Urothelium cell line (cell line): ENCODE measurements around the gene KRT78.
"Not testable (repeated sequence)": the region's sequence is repeated elsewhere in the genome, so short reads cannot be mapped to it uniquely, and the experiment has no call there.

ENCODE experiments used
- DNase-seq: peaks from one replicate; pipeline ENCODE4 v3.0.0; 2011; ENCODE audit warnings: low spot score, mixed read lengths
- FAIRE-seq: peaks from 2 replicates; lab custom pipeline; 2011; peaks lifted over from hg19 to GRCh38; lab: Jason Lieb, UNC

Gene KRT78

DNA sequence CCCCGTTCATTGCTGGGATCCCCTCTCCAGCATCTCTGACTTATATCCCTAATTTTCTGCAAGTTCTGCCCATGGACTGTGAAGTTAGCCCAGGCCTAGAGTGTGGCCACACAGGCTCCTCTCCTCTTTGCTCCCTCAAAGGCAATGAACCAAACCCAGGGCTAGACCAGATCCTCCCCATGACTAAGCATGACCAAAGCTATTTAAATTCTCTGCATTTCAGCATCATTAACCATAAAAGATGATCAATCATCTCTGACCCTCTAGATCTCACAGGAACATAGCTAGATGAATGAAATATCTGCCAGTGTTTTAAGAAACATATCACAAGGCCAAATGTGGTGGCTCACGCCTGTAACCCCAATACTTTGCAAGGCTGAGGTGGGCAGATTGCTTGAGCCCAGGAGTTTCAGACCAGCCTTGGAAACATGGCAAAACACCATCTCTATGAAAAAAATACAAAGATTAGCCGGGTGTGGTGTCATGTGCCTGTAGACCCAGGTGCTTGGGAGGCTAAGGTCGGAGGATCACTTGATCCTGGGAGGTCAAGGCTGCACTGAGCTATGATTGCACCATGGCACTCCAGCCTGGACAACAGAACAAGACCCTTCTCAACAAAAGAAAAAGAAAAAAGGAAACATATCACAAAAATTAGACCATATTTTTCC is 50.7 kb downstream of the KRT78 start:
- FAIRE-seq (no peak), DNase-seq (no peak)

DNA sequence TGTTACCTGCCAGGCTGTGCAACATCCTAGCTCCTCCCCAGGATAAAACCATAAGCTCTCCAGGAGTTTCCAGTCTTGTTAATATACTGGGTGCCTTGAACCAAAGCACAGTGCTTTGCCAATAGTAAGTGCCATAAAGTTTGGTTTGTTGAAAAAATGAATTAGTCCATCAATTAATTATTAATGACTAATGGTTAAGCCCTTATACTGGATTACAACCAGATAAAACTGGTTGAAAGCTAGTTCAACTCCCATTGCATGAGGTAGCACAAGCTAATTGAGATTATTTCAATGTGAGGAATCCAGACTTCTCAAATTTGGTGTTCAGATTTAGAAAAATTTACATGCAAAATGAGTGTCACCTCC is 51.3 kb downstream of the KRT78 start:
- FAIRE-seq (no peak), DNase-seq (no peak)

DNA sequence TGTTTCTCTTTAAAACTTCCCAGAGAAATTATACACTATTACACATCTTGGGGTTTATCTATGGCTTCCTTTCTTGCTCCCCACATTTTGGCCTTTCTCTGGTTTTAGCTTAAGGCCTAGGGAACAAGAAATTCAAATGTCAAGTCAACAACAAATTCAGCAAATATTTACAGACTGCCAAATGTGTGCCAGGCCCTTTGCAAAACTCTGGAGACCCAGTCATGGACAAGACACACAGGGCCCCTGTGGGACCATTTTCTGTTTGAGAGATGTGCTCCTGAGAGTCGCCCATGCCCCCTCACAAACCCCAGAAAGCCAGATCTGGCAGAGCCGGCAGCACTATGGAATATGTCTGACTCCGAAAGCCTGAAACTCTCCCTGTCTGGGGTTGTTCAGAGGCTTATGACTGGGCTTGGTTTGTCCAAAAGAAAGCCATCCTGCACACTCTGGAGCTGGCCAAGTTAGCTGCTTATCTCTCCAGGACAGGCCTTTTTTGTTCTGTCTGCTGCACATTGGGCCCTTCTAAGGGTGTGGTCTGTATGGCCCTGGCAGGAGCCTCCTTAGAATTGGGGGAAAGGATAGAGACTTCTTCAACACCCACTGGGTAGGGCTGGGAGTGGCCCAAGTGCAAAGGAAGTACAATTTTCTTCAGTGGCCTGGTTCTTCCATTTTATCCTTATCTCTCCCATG is 51.8 kb downstream of the KRT78 start:
- no peak for FAIRE-seq
- DNase-seq, result no peak

DNA sequence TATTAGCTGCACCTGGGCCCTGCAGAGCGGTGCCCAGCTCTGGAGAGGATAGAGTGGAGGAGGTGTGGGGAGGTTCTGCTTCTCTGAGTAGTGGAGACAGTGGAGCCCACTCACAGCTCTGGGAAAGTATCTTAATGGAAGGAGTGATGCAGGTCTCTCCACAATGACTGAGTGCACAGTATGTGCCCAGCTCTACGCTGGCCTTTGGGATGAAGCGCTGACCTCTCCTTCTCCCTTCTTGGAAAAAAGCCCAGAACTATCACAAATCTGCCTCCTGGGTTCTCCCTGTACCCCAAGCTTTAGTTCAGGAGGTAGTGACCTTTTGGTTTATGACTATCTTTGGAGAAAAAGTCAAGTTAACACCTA is 52.4 kb downstream of the KRT78 start:
- FAIRE-seq (no peak), DNase-seq (no peak)

DNA sequence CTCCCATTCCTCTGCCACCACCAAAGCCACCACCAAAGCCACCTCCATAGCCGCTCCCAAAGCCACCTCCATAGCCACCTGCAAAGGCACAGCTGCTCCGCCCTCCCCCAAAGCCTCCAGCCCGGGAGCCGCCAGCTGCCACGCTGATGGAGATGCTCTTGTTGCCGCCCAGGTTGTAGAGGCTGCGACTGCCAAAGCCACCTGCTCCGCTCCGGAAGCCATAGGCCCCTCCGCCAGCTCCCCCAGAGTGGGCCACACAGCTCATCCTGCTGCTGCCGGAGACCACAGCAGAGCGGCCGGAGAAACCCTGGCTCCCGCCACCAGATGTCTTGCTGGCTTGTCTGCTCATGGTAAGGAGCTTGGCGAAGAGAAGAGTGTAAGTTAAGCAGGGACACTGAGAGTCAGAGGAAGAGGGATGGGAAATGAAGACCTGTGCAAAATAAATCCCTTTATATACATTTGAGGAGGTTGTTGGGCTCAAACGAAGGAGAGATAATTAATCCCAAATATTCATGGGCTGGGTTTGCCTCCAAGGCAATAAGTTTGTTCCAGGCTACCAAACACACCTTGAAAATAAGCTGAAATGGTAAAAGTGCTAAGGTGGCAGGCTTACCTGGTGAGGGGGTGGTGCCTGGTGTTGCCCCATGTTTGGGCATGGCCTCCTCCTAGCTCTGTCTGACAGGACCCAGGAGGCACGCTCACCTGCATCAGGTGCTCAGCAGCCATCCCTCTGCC is 52.9 kb downstream of the KRT78 start, which contains the start of gene KRT3:
Gene KRT3, minus strand, starts transcription at position 424 of the 735 bp plus-strand sequence. Its CDS starts 75 bp downstream, at position 349.
- FAIRE-seq (no peak), DNase-seq (no peak)

DNA sequence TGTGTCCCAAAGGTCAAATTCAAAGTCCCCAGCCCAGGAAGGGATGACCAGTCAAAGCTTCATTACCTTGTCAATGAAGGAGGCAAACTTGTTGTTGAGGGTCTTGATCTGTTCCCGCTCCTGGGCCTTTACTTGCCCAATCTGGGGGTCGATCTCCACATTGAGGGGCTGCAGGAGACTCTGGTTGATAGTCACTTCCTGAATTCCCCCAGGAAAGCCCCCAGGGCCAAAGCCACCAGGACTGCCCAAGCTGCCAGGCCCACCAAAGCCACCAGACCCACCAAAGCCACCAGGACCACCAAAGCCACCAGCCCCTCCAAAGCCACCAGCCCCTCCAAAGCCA is 53.5 kb downstream of the KRT78 start:
- DNase-seq, FAIRE-seq: not testable (repeated sequence)

DNA sequence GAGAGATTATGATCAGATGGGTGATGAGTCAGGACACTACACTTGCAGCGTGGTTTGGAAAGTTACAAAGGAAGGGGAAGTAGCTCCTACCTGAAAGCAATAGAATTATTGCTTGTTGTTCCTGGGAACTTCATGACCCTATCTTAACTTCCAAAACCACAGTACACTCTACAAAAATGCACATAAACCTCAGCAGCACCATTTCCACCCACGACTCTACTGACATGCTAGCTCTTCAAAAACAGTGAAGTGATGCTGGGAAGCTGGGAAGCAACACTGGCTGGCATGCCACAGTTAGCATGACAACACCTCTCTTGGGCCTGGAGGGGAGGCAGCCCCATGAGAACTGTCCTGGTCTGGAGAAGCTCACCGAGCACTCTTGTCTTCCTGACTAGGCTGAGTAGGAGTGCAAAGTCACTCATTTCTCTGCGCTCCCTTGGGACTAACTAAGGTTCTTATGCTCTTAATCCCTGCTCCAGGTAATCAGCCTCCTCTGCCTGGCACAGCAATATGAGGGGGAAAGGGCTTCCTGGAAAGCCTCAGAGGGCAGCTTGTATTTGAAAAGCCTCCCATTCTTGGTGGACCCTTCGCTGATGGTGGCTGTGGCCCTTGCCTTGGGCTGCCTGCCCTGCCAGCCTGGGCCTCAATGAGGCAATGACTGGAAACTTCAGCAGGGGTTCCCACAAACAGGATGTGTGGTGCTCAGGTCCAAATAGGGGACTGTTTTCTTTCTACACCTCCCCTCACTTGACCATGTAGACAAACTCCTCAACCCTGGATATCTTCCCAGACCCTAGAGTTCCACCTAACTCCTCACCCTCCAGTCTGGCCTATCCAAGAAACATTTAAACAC is 54.1 kb downstream of the KRT78 start:
- DNase-seq (no peak), FAIRE-seq (no peak)

DNA sequence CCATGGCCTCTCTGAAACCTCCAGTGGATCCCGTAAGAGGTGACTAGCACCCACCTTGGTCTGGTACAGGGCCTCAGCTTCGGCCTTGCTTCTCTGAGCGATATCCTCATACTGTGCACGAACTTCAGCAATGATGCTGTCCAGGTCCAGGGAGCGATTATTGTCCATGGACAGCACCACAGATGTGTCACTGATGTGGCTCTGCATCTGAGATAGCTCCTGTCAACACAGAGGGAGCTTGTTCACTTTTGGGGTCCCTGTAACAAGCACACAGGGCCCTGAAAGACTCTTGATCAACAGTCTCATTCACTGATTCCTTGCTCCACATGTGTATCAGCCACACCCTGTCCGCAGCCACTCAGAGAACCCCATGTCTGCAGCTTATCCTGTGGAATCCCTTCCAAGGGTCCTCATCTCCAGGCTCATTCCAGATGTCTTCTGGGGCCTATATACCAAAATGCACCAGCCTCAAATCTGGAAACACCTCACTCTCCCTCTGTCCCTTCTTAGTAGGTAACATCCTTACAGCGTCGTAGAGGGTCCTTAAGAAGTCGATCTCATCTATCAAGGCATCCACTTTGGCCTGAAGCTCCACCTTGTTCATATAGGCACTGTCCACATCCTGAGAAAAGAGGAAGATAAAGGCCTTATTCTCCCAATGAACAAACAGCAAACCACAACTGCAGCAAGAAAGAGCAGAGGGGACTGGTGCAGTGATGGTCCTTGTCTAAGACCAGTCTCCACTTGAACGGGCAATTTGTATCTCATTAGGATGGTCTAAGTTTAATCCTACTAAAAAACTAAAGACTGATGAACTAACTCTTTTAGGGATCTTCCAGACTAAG is 56.4 kb downstream of the KRT78 start:
- DNase-seq (no peak), FAIRE-seq (no peak)

DNA sequence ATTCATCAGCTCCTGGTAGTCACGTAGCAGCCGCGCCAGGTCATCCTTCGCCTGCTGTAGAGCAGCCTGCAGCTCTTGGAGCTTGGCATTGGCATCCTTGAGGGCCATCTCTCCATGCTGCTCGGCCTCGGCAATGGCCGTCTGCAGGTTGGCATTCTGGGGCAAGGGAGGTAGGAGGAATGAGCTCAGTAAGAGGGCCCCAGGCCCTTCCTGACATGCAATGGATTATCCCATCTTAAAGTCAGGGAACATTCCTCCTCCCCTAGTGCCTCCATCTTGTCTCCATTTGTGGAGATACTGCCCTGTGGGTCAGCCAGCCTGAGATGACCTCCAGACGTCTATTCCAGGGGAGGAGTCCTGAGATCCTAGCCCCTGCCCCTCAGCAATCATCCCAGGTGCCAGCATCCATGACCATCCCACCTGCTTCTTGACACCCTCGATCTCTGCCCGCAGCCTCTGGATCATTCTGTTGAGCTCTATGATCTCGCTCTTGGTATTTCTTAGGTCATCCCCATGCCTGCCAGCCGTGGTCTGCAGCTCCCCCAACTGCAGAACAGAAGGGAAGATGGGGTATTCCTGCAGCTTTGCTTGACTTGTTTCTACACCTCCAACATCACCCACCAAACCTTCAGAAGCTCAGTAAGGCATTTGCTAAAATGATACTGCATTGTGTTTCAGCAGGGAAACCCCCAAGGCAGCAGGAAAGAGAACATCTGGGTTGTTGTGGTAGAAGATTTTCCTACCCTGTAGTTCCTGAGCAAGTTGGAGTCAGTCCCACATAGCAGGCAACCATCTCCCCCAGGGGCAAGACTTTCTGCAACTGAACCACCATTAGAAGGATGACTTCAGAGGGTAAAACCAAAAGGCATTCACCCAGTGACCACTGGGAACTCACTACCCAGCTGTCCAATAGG is 57.3 kb downstream of the KRT78 start:
- FAIRE-seq (no peak), DNase-seq (no peak)

DNA sequence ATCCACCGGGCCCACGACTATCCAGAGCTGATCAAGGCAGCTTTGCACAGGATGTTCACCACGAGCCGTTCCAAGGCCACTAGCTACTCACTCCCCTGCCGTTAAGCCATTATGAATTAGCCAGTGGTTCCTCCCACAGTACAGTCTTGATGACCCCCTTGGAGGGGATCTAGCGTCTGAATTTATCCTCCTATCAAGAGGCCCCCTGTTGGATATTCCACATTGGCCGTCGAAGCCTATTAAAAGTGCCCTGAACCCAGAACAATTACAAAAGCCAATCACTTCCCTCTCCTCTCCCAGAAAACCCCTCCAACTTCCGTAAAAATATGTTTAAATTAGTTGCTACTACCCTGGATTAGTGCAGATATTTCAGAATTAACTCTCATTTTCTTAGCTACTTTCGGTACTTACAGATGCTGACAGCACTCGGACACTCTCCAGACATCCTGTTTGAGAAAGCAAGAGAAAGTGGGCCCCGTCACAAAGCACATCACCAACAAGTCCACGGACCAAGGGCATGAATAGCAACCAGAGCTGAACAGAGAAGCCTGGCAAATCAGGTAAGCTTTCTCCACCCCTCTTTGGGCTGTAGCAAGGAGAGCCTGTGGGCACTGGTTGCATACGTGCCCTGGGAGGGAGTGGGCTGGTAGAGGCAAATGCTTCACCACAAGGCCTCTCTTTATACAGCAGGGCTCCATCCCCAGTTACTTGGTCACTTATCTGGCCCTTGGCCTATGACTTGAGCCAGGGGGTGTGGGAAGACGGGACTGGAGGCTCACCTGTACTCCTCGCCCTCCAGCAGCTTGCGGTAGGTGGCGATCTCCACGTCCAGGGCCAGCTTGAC is 58.1 kb downstream of the KRT78 start:
- DNase-seq, result no peak
- FAIRE-seq, result no peak

DNA sequence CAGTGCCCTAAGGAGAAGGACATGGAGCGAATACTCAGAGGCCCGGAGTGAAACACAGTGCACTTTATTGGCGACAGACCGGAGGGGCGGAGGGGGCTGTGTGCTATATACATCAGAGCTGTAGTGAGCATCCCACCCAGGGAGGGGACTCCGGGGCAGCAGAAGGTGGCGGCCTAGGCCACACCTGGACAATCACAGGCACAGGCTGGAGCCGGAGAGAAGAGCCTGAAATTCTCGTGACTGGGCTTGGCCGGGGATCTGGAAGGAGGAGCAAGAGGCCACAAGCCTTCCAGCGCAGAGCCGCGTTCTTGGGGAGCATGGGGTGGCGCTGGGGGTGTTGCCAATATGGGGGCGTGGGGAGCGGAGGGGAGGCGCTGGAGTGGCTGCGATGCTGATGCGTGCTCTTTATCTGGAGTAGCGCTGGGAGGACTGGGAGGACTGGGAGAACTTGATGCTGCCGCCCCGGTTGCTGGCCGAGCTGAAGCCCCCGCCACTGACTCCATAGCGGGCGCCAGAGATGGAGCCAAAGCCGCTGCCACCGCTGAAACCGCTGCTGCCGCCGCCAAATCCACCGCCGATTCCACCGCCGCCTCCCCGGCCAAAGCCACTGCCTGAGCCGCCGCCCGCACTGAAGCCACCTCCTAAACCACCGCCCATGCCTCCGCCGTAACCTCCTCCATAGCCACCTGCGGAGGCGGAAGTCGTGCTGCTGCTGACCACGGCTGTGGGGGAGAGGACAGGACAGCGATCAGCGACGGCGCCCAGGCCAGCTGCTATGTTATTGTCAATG is 59.0 kb downstream of the KRT78 start:
- DNase-seq (peak; percentile 23), FAIRE-seq (no peak)

DNA sequence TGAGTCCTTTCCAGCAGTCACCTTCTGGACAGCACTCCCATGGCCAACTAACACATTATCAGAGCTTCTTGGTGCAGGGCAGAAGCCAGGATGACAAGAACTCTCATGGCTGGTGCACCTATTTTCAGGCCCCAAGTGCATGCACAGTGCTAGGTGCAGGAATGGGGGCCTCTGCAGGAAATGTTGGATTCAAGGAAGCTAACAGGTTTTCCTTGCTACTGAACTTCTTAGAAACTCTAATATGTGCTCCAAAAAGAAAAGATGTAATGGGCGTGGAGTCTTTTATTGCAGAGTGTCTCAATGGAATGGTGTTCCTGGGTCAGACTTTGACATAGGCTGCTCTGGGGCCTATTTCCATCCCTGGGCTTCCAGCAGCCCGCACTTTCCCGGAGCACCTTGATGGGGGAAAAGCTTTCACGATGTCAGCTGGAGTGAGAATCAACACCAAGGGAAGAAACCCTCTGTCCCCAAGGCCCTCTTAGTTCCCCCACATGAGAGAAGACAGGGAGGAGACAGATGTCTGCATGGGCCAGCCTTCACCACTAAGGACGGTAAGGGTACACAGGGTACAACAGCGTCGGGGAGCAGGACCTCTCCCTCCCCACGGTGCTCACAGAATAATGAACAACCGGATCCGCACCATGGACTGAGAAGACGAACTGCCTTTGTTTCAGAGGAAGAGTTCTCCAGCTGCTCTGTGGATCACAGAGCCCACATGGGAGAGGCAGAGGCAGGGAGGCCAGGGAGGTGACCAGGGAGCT is 59.7 kb downstream of the KRT78 start:
- DNase-seq (no peak), FAIRE-seq (no peak)

DNA sequence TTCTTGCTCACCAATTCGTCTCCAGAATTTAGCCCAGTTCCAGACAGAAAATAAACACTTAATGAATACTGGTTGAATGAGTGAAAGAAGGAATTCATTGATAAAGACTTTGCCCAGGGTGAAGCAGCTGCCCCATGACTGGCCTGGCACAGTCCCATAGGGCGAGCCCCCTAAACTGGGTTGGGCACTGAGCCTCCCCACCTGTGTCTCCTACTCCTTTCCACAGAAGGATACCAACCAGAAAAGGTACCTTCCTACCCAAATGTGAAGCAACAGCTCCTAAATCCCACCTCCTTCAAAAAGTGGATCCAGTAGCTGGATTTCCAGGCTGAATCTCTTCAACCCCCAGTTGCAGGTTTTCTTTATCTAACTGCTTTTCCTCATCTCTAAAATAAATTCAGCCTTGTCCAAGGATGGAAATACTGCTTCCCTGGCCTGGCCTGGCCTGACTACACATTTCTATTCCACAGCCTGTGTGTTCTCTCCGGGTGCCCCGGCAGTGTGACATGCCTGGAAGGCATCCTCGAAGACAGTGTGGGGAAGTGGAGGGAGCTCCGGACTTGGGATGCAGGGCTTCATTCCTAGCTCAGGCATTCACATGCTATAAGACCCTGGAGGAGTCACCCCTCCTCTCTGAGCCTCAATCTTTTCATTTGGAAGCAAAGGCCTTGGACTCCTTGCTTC is 60.5 kb downstream of the KRT78 start:
- DNase-seq (no peak), FAIRE-seq (no peak)
